Measurements from ENCODE around the gene NUP98.

Gene NUP98

GRCh38 chr11:3735827-3736226 lies 61.5 kb downstream of the NUP98 start:
- no peak for DNase-seq (ENCODE audit: low read depth in 3 of 3)

GRCh38 chr11:3732671-3733436 lies 64.5 kb downstream of the NUP98 start:
- no peak for DNase-seq (ENCODE audit: low read depth in 3 of 3)

GRCh38 chr11:3723014-3723708 lies 74.2 kb downstream of the NUP98 start:
- no peak for DNase-seq (ENCODE audit: low read depth in 3 of 3)

- DNase-seq (ENCODE audit: low read depth in 3 of 3): no peak
Observed at GRCh38 chr11:3722100-3722499, 75.3 kb downstream of the NUP98 start.

- DNase-seq (ENCODE audit: low read depth in 3 of 3): no peak
Observed at GRCh38 chr11:3720997-3721396, 76.4 kb downstream of the NUP98 start.

GRCh38 chr11:3712274-3712673 lies 85.1 kb downstream of the NUP98 start:
- DNase-seq (ENCODE audit: low read depth in 3 of 3): no peak

GRCh38 chr11:3710485-3711259 lies 86.7 kb downstream of the NUP98 start:
- DNase-seq (ENCODE audit: low read depth in 3 of 3): no peak

- DNase-seq (ENCODE audit: low read depth in 3 of 3): no peak
Observed at GRCh38 chr11:3709977-3710376, 87.4 kb downstream of the NUP98 start.

- DNase-seq (ENCODE audit: low read depth in 3 of 3): no peak
Observed at GRCh38 chr11:3707176-3707575, 90.2 kb downstream of the NUP98 start.

GRCh38 chr11:3703383-3703782 lies 94.0 kb downstream of the NUP98 start:
- no peak for DNase-seq (ENCODE audit: low read depth in 3 of 3)

- DNase-seq (ENCODE audit: low read depth in 3 of 3): no peak
Observed at GRCh38 chr11:3700910-3701309, 96.4 kb downstream of the NUP98 start.

GRCh38 chr11:3700410-3700809 lies 96.9 kb downstream of the NUP98 start:
- no peak for DNase-seq (ENCODE audit: low read depth in 3 of 3)

GRCh38 chr11:3686751-3687150 lies 110.6 kb downstream of the NUP98 start:
- no peak for DNase-seq (ENCODE audit: low read depth in 3 of 3)

- DNase-seq (ENCODE audit: low read depth in 3 of 3): no peak
Observed at GRCh38 chr11:3685923-3686322, 111.4 kb downstream of the NUP98 start.

- no peak for DNase-seq (ENCODE audit: low read depth in 3 of 3)
Observed at GRCh38 chr11:3684819-3685172, 112.6 kb downstream of the NUP98 start.

GRCh38 chr11:3684129-3684818 lies 113.1 kb downstream of the NUP98 start:
- no peak for DNase-seq (ENCODE audit: low read depth in 3 of 3)

GRCh38 chr11:3683039-3683438 lies 114.3 kb downstream of the NUP98 start:
- DNase-seq (ENCODE audit: low read depth in 3 of 3): no peak

- DNase-seq (ENCODE audit: low read depth in 3 of 3): no peak
Observed at GRCh38 chr11:3679077-3679476, 118.3 kb downstream of the NUP98 start.

- DNase-seq (ENCODE audit: low read depth in 3 of 3): no peak
Observed at GRCh38 chr11:3675971-3676370, 121.4 kb downstream of the NUP98 start.

- no peak for DNase-seq (ENCODE audit: low read depth in 3 of 3)
Observed at GRCh38 chr11:3674189-3674588, 123.2 kb downstream of the NUP98 start.

- no peak for DNase-seq (ENCODE audit: low read depth in 3 of 3)
Observed at GRCh38 chr11:3671334-3672254, 125.8 kb downstream of the NUP98 start, which contains the start of gene CHRNA10. CHRNA10 (minus strand) TSS chr11:3671384; CDS start chr11:3671312, 72 bp downstream.

Data from stimulated activated CD4-positive, alpha-beta T cell treated with anti-CD3 and anti-CD28 coated beads, TNF-alpha, amount 100 ng/mL, for 24 hours (primary cell).